ENCODE measurements around the gene MYH6. TPM values are rescaled to one million over a fixed set of nuclear protein-coding genes. Genes with fewer than 3 reads are reported as not detected.

MYH6 gene
- total RNA-seq, 4 donors from 2014 or later: 0.07 TPM; not detected in 3

DNA sequence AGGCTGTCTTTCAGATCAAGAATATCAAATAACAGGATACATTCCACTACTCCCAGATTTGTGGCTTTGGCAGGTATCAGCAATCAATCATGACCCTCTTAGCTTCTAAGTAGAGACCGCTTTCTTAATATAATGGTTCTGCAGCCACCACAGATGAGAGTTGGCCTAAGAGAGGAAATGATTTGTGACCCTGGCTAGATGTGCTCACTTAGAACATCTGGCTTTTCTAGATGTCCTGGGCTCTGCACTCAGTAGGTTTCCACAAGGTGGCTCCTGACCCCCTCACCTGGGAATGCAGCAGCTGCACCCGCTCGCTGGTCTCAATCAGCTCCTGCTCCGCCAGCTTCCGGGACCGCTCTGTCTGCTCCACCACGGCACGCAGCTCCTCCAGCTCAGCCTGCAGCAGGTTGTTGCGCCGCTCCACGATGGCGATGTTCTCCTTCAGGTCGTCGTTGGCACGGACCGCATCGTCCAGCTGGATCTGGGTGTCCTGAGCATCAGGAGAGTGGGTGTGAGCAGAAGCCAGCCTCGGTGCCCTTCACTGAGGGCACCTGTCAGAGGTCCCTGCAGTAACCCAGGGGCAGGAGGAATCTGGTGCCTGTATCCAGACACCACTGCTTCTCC lies 22.3 kb downstream of the MYH6 start:
- TF ChIP-seq POLR2A (IDR thresholded peaks at IDR 0.05): no peak
- TF ChIP-seq, protein P1, sequence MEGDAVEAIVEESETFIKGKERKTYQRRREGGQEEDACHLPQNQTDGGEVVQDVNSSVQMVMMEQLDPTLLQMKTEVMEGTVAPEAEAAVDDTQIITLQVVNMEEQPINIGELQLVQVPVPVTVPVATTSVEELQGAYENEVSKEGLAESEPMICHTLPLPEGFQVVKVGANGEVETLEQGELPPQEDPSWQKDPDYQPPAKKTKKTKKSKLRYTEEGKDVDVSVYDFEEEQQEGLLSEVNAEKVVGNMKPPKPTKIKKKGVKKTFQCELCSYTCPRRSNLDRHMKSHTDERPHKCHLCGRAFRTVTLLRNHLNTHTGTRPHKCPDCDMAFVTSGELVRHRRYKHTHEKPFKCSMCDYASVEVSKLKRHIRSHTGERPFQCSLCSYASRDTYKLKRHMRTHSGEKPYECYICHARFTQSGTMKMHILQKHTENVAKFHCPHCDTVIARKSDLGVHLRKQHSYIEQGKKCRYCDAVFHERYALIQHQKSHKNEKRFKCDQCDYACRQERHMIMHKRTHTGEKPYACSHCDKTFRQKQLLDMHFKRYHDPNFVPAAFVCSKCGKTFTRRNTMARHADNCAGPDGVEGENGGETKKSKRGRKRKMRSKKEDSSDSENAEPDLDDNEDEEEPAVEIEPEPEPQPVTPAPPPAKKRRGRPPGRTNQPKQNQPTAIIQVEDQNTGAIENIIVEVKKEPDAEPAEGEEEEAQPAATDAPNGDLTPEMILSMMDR (IDR thresholded peaks at IDR 0.05): no peak
- Histone ChIP-seq H3K9me3 (no peaks in the 10 kb centered on the region), H3K36me3 (no peaks in the 10 kb centered on the region), H3K4me1 (no peaks in the 10 kb centered on the region), H3K4me3 (no peak overlapping the region), H3K27me3 (no peaks in the 10 kb centered on the region), H3K27ac (no peak overlapping the region)
- intact Hi-C loops (cut with DNase I; ENCODE audit: low total_unique reads): no loop called here
- no peak for DNase-seq

DNA sequence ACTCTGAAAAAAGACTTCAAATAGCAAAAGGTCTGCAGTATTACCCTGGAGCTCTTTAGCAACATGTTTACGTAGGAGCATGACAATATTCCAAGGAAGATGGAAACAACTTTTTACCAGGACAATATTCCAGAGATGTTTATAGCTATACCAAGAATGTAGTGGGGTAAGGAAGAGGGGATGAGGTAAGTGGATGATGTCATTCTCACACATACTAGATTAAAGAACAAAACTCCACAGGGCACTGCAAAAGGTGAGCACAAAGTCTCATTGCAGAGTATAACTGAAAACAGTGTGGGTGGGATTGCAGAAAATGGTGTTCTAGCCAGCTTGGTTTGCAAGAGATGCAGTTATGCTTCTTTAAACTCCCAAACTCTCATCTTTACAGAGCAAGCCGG lies 22.8 kb downstream of the MYH6 start:
- H3K36me3 ChIP-seq: no peaks in the 10 kb centered on the region
- H3K4me3 ChIP-seq: no peak overlapping the region
- no peak for DNase-seq
- H3K27me3 ChIP-seq: no peaks in the 10 kb centered on the region
- intact Hi-C loops (cut with DNase I; ENCODE audit: low total_unique reads): no loop called here
- H3K27ac ChIP-seq: no peak overlapping the region
- H3K9me3 ChIP-seq: no peaks in the 10 kb centered on the region
- H3K4me1 ChIP-seq: no peaks in the 10 kb centered on the region
- TF ChIP-seq, protein P1 (IDR thresholded peaks at IDR 0.05): no peak
- no peak for TF ChIP-seq POLR2A (IDR thresholded peaks at IDR 0.05)

DNA sequence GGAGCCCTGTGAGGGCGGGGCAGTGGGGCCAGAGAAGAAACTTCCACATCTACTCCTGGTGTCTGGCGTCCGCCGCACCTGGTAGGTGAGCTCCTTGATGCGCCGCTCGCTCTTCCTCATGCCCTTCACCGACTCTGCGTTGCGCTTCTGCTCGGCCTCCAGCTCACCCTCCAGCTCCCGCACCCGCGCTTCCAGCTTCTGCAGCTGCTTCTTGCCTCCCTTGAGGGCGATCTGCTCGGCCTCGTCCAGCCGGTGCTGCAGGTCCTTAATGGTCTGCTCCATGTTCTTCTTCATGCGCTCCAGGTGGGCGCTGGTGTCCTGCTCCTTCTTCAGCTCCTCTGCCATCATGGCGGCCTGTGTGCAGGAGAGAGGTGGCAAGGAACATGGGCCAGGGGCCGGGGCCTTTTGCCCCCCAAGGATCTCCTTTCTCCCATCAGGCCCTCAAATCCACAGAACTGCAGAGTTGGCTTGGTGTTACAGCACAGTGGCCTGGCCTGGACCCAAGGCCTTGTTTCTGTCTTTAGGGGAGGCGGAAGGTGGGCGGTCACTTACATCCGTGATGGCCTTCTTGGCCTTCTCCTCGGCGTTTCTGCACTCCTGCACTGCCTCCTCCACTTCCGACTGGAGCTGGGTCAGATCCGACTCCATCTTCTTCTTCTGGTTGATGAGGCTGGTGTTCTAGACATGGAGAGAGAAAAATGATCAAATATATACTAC lies 23.6 kb downstream of the MYH6 start:
- no peak for DNase-seq
- Histone ChIP-seq H3K27me3 (no peaks in the 10 kb centered on the region), H3K4me1 (no peaks in the 10 kb centered on the region), H3K36me3 (no peaks in the 10 kb centered on the region), H3K27ac (no peak overlapping the region), H3K4me3 (no peak overlapping the region), H3K9me3 (no peaks in the 10 kb centered on the region)
- TF ChIP-seq, protein P1 (IDR thresholded peaks at IDR 0.05): no peak
- TF ChIP-seq POLR2A (IDR thresholded peaks at IDR 0.05): no peak
- intact Hi-C loops (cut with DNase I; ENCODE audit: low total_unique reads): no loop called here

DNA sequence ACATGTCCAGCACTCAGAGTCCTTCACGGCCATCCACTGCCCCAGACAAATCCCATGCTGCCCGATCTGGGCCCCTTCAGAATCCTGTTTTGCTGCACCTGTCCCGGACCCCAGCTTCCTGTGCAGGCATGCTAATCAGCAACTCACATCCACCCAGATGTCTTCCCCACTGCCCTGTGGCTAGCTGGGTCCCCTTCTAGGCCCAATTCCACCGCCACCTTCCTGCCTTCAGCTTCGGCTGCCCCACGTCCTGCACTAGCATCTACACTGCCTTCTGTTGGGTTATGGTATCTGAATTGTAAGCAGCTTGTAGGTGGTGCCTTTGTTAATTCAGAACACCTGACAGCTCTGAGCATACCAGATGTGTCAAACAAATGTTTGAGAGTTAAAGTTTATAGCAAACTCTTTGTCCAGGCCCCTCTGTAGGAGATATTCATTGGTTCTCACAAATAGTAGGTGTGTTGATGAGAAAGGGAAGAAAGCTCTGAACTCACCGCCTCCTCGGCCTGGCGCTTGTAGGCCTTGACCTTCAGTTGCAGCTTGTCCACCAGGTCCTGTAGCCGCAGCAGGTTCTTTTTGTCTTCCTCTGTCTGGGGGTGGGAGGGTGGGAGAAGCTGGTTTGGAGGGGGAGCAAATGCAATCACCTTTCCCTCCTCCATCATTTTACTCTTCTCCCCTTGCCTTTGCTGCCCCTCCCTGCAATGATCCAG lies 25.2 kb downstream of the MYH6 start:
- no peak for TF ChIP-seq POLR2A (IDR thresholded peaks at IDR 0.05)
- TF ChIP-seq, protein P1 (IDR thresholded peaks at IDR 0.05): no peak
- no peak overlapping the region for H3K4me3 ChIP-seq
- H3K36me3 ChIP-seq: no peaks in the 10 kb centered on the region
- intact Hi-C loops (cut with DNase I; ENCODE audit: low total_unique reads): no loop called here
- no peaks in the 10 kb centered on the region for H3K4me1 ChIP-seq
- H3K9me3 ChIP-seq: no peaks in the 10 kb centered on the region
- no peak for DNase-seq
- H3K27me3 ChIP-seq: no peaks in the 10 kb centered on the region
- H3K27ac ChIP-seq: no peak overlapping the region

DNA sequence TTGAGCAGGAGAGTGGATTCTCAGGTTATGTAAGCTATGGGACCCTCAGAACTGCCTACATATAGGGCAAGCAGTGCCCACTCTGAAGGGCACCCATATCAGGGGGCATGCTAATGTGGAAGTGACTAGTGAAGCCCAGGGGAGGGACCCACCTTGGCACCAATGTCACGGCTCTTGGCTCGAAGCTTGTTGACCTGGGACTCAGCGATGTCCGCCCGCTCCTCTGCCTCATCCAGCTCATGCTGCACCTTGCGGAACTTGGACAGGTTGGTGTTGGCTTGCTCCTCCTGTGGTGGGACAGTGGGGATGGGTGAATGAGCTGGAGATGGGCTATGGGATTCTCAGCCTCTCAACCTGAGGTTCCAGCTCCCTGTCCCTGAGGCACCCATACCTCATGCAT lies 25.8 kb downstream of the MYH6 start:
- Histone ChIP-seq H3K36me3 (no peaks in the 10 kb centered on the region), H3K27me3 (no peaks in the 10 kb centered on the region), H3K4me3 (no peak overlapping the region), H3K27ac (no peak overlapping the region), H3K4me1 (no peaks in the 10 kb centered on the region), H3K9me3 (no peaks in the 10 kb centered on the region)
- no peak for DNase-seq
- intact Hi-C loops (cut with DNase I; ENCODE audit: low total_unique reads): no loop called here
- TF ChIP-seq POLR2A (IDR thresholded peaks at IDR 0.05): no peak
- TF ChIP-seq, protein P1 (IDR thresholded peaks at IDR 0.05): no peak
